Astrocyte of the spinal cord (primary cell): ENCODE data around the gene AHSA1.

Experiments
- DNase-seq: peaks from one replicate; pipeline ENCODE4 v3.0.0; 2011; ENCODE audit warnings: low read depth, low spot score
- H3K4me3 ChIP-seq: 2 replicates; pipeline ENCODE4 v1.5.1; 2011; ENCODE audit warnings: low read depth, mild to moderate bottlenecking, low read length, moderate library complexity
- CTCF ChIP-seq: IDR thresholded peaks from 2 replicates; pipeline ENCODE4 v1.5.1; 2012; ENCODE audit warnings: low read depth, mild to moderate bottlenecking, low read length, inconsistent platforms
- in situ Hi-C: cut with HindIII; loops from 2 replicates; pipeline ENCODE4 v1.10.0; 2017; ENCODE audit warnings: low sequenced_read_pairs

AHSA1 gene

DNA sequence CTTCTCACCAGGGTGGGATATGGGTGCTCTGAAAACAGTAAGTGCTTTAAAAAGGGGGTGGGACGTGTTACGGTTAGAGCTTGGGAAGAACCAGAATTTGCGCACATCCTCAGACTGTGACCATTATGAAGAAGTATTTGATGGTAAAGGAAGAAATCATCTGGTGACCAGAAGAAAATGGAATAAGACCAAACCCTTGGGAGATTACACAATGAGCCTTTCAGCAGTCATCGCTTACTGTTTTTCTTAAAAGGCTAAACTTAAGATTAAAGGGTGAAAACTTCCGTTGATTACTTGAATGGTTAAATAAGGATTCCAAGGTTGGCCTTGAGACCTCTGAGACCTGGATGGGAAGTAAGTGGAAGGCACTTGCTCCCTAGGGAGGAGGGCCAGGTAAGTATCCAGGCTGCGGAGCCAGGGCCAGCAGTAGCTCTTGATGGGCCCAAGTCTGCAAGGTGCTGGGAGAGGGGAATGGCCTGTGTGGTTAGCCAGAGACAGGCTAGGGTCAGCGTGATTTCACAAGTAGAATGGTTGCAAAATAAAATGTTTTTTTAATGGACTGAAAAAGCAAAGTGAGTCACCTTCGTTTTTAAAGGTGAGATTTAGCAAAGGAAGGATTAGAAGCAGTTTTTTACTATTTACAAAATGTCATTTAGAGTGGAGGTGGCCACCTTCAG, 53.7 kb downstream of the AHSA1 start:
- no peak overlapping the region for H3K4me3 ChIP-seq
- no peak for TF ChIP-seq CTCF
- in situ Hi-C loops: no loop called here
- DNase-seq: no peak

- DNase-seq: peak; percentile 20
- no peak overlapping the region for H3K4me3 ChIP-seq
- no peak for TF ChIP-seq CTCF
- in situ Hi-C loops: no loop called here
Observed at GRCh38 chr14:77516126-77516525, 58.2 kb downstream of the AHSA1 start.
